Measurements from ENCODE around the gene KLHL13. TPM values are rescaled to one million over a fixed set of nuclear protein-coding genes. Genes with fewer than 3 reads are reported as not detected.

KLHL13 gene
- total RNA-seq, 1 donor from 2014 or later: 10.2 TPM

- no peaks in the 10 kb centered on the region for H3K36me3 Mint-ChIP-seq
- no peaks in the 10 kb centered on the region for H3K9me3 Mint-ChIP-seq
- no peak overlapping the region for H3K4me3 Mint-ChIP-seq
- H3K27ac Mint-ChIP-seq: no peak overlapping the region
- no peaks in the 10 kb centered on the region for H3K4me1 Mint-ChIP-seq (ENCODE audit: unreplicated experiment)
- no peaks in the 10 kb centered on the region for H3K27me3 Mint-ChIP-seq
- no peak for DNase-seq (ENCODE audit: extremely low spot score, unreplicated experiment)
- TF ChIP-seq, protein P1, sequence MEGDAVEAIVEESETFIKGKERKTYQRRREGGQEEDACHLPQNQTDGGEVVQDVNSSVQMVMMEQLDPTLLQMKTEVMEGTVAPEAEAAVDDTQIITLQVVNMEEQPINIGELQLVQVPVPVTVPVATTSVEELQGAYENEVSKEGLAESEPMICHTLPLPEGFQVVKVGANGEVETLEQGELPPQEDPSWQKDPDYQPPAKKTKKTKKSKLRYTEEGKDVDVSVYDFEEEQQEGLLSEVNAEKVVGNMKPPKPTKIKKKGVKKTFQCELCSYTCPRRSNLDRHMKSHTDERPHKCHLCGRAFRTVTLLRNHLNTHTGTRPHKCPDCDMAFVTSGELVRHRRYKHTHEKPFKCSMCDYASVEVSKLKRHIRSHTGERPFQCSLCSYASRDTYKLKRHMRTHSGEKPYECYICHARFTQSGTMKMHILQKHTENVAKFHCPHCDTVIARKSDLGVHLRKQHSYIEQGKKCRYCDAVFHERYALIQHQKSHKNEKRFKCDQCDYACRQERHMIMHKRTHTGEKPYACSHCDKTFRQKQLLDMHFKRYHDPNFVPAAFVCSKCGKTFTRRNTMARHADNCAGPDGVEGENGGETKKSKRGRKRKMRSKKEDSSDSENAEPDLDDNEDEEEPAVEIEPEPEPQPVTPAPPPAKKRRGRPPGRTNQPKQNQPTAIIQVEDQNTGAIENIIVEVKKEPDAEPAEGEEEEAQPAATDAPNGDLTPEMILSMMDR (conservative IDR thresholded peaks at IDR 0.05): no peak
Measured at GRCh38 chrX:117854806-117855205, 261.8 kb downstream of the KLHL13 start.

GRCh38 chrX:117851025-117851424, 265.6 kb downstream of the KLHL13 start:
- Mint-ChIP-seq H3K36me3 (no peaks in the 10 kb centered on the region), H3K27ac (no peak overlapping the region), H3K4me3 (no peak overlapping the region), H3K4me1 (ENCODE audit: unreplicated experiment) (no peaks in the 10 kb centered on the region), H3K9me3 (no peaks in the 10 kb centered on the region), H3K27me3 (no peaks in the 10 kb centered on the region)
- DNase-seq (ENCODE audit: extremely low spot score, unreplicated experiment): no peak
- TF ChIP-seq, protein P1 (conservative IDR thresholded peaks at IDR 0.05): no peak

Other genes starting within 250 kb of the KLHL13 start
- 9.3 and 9.5 TPM in 2 replicates for gene WDR44, start 229.3 kb upstream of the KLHL13 start, total RNA-seq (ENCODE audit: low replicate concordance)

Data from type B pancreatic cell (in vitro differentiated cells).